ENCODE results near the gene ADGRG3. TPM values are rescaled to one million over a fixed set of nuclear protein-coding genes. Genes with fewer than 3 reads are reported as not detected.

ADGRG3 gene
- under 1 TPM in 1 of 4 donors, not detected in 3; 0.71 TPM for total RNA-seq

GRCh38 chr16:57668263-57668571 lies at the start of gene ADGRG3:
TSS of gene ADGRG3 (plus strand) at chr16:57668306. CDS start at chr16:57668348, 42 bp downstream.
- intact Hi-C loops (cut with DNase I; ENCODE audit: low total_unique reads) (no loop called here), in situ Hi-C loops (cut with MboI; ENCODE audit: low sequenced_read_pairs in 4 of 4) (no loop called here)
- H3K27ac ChIP-seq, result no peak within 1 kb of the TSS

GRCh38 chr16:57619133-57619605 lies 48.9 kb upstream of the ADGRG3 start:
- H3K27ac ChIP-seq, result no peak overlapping the region
- H3K4me1 ChIP-seq, result peaks cover 0 to 3% of the 10 kb centered on the region in 2 donors
- no peaks in the 10 kb centered on the region for H3K9me3 ChIP-seq
- H3K27me3 ChIP-seq, result no peaks in the 10 kb centered on the region
- in situ Hi-C loops (cut with MboI; ENCODE audit: low sequenced_read_pairs in 4 of 4), result no loop called here
- TF ChIP-seq POLR2A (IDR thresholded peaks at IDR 0.05) (no peak), CTCF (IDR thresholded peaks at IDR 0.05 in 4 of 5, conservative IDR thresholded peaks at IDR 0.05 in 1 of 5) (no peak)
- no peak for ATAC-seq
- DNase-seq, result no peak
- no peak overlapping the region for H3K4me3 ChIP-seq
- H3K36me3 ChIP-seq, result no peaks in the 10 kb centered on the region
- intact Hi-C loops (cut with DNase I; ENCODE audit: low total_unique reads), result no loop called here

More at GRCh38 chr16:57668263-57668571, at the start of gene ADGRG3:
- no peaks in the 10 kb centered on the region for H3K9me3 ChIP-seq
- H3K27me3 ChIP-seq, result no peaks in the 10 kb centered on the region
- H3K36me3 ChIP-seq, result no peaks in the 10 kb centered on the region
- no peak for DNase-seq
- TF ChIP-seq POLR2A (IDR thresholded peaks at IDR 0.05), result no peak
- TF ChIP-seq CTCF (IDR thresholded peaks at IDR 0.05 in 4 of 5, conservative IDR thresholded peaks at IDR 0.05 in 1 of 5), result no peak
- no peak within 1 kb of the TSS for H3K4me3 ChIP-seq
- no peak for ATAC-seq
- H3K4me1 ChIP-seq, result no peaks in the 10 kb centered on the region

GRCh38 chr16:57619606-57620334 lies 48.3 kb upstream of the ADGRG3 start:
- no peak for TF ChIP-seq CTCF (IDR thresholded peaks at IDR 0.05 in 4 of 5, conservative IDR thresholded peaks at IDR 0.05 in 1 of 5)
- TF ChIP-seq POLR2A (IDR thresholded peaks at IDR 0.05), result no peak
- H3K4me3 ChIP-seq, result no peak overlapping the region
- intact Hi-C loops (cut with DNase I; ENCODE audit: low total_unique reads), result no loop called here
- no peak for DNase-seq
- no peaks in the 10 kb centered on the region for H3K27me3 ChIP-seq
- in situ Hi-C loops (cut with MboI; ENCODE audit: low sequenced_read_pairs in 4 of 4), result no loop called here
- no peaks in the 10 kb centered on the region for H3K9me3 ChIP-seq
- H3K4me1 ChIP-seq, result peaks cover 0 to 3% of the 10 kb centered on the region in 2 donors
- no peak for ATAC-seq
- H3K27ac ChIP-seq, result no peak overlapping the region
- H3K36me3 ChIP-seq, result no peaks in the 10 kb centered on the region

- Histone ChIP-seq H3K4me3 (no peak overlapping the region), H3K9me3 (no peaks in the 10 kb centered on the region), H3K27me3 (no peaks in the 10 kb centered on the region), H3K36me3 (no peaks in the 10 kb centered on the region), H3K4me1 (peaks cover 0 to 3% of the 10 kb centered on the region in 2 donors), H3K27ac (no peak overlapping the region)
- in situ Hi-C loops (cut with MboI; ENCODE audit: low sequenced_read_pairs in 4 of 4), result no loop called here
- DNase-seq (no peak), ATAC-seq (no peak)
- intact Hi-C loops (cut with DNase I; ENCODE audit: low total_unique reads), result no loop called here
- TF ChIP-seq CTCF (IDR thresholded peaks at IDR 0.05 in 4 of 5, conservative IDR thresholded peaks at IDR 0.05 in 1 of 5), result no peak
- no peak for TF ChIP-seq POLR2A (IDR thresholded peaks at IDR 0.05)
Observed at GRCh38 chr16:57620335-57621231, 47.5 kb upstream of the ADGRG3 start.

All from gastrocnemius medialis (tissue), 4 donors.